LoVo (cell line): Measurements from ENCODE around the gene ENPP7.

ENCODE experiments used
- DNase-seq: peaks from one replicate; pipeline ENCODE4 v3.0.0-alpha.2; 2016; ENCODE audit warnings: low spot score

The ENPP7 gene

DNA sequence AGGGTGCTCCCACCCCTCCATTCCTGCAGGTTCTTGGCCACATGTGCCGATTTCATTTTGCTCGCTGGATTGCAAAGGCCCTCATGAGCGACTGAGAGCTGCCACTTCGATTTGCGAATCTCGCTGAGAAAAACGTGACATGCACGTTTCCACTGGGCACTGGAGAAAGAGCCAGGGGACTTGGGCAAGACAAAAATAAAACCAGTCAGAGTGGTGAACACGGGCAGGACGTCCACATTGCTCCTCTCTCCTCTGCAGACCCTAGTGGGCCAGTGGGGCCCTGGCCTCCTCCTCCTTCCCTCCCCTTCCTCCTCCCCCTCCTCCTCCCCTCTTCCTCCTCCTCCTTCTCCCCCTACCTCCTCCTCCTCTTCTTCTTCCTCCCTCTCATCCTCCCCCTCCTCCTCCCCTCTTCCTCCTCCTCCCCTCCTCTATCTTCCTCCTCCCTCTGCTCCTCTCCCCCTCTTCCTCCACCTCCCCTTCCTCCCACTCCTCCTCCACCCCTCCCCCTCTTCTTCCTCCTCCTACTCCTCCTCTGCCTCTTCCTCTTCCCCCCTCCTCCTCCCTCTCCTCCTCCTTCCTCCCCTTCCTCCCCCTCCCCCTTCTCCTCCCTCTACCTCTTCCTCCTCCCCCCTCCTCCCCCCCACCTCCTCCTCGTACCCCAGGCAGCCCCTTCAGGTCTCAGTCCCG lies 28.1 kb upstream of the ENPP7 start:
- DNase-seq, result no peak

DNA sequence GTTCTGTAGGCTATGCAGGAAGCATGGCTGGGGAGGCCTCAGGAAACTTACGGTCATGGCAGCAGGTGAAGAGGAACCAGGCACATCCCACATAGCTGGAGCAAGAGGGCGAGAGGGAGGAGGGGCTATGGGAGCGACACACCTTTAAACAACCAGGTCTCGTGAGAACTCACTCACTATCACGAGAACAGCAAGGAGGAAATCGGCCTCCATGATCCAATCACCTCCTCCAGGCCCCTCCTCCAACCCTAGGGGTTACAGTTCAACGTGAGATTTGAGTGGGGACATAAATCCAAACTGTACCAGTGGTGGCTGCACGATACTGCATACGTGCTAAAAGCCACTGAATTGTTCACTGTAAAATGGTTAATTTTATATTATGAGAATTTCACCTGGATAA lies 26.1 kb upstream of the ENPP7 start:
- no peak for DNase-seq

DNA sequence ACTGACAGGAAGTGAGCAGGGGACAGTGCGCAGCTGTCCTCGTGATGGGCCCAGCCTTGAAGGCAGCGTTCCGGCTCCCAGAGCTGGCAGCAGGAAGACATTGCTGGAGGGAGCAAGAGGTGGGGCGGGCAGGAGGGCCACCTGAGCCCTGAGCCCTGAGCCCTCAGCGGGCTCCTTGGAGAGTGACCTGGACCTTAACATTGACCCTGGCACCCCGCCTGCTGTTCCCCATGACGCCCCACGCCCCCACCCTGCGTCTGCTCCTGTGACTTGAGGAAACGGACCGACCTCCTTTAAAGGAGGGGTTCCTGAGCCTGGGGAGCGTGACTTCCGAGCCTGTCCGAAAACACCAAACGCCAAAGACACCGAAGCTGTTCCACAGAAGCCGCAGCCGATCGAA lies 25.1 kb upstream of the ENPP7 start:
- DNase-seq, result no peak

DNA sequence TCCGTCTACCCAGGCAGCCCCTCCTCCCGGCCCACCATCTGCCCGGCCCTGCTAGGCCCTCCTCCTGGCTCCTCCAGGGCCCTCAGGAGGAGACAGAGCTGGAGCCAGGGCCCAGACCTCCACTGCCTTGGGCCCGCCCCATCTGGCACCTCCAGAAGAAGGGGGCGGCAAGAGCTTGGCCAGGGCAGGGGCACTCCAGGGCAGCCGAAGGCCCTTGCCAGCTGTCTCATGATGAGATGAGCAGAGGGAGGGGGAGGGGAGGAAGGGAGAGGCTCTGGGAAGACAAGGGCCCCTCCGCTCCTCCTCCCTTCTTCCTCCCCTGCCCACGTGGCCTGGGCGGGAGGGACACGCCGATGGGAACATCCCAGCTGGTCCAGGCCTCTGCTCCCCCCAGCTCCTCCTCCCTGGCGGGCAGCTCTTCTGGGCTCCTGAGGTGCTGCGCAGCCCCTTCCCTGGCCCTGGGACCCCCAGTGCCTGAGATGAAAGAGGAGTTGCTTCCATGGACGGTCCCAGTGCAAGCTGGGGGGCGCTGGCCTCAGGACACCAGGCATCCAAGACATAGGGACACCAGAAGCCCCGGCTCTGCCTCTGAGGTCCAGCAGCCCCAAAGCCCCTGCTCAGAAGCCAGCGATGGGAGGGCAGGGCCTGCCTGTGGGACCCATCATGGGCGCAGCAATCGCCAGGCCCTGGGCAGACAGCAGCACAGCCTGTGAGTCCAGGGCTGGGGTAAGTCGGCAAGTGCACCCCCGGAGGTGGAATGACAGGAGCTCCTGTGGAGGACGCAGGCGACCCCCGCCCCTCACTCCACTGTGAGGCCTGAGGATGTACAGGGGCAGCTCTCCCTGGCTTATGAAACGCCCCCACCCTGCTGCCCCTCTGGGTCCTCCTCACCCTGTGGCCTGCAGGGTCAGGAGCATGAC lies 23.6 kb upstream of the ENPP7 start:
- no peak for DNase-seq

DNA sequence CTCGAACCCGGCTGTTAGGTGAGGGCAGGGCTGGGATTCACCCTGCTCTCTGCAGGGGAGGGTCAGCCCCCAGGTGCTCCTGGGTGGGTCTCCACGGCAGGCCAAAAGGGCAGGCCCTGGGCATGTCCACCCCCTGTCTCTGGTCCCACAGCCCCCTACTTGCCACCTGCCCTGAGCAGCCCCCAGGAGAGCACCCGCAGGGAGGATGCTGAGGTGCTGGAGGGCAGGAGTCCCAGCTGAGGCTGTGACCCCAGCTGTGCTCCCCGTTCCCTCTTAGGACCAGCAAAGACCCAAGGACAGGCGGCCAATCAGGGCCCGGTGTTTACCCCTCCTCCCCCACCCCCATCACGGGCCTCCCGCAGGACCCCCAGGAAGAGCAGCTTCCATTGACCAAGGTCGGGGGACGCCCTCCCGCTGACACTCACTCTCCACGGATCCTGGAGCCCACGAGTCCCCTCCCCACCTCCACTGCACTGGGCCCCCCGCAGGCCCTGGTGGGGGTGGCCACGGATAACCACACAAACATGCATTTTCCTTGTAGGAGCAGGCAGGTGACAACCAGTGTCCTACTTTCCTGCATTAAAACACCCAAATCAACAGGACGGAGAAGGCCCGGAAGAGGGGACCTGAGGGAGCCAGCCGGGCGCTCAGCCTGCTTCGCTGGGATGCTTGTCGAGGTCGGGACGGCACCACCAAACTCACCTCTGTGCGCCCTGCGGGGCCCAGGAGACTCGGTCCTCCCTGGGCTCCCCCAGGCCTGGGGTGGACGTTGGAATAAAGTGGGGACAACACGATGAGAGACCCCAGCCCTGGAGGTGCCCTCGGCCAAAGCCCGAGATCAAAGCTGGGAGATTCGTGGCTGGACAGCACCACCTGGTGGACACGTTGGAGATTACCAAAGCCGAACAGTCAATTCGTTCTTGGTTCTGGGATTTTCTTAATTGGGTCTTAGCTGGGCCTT lies 22.5 kb upstream of the ENPP7 start:
- DNase-seq, result peak; percentile 32

DNA sequence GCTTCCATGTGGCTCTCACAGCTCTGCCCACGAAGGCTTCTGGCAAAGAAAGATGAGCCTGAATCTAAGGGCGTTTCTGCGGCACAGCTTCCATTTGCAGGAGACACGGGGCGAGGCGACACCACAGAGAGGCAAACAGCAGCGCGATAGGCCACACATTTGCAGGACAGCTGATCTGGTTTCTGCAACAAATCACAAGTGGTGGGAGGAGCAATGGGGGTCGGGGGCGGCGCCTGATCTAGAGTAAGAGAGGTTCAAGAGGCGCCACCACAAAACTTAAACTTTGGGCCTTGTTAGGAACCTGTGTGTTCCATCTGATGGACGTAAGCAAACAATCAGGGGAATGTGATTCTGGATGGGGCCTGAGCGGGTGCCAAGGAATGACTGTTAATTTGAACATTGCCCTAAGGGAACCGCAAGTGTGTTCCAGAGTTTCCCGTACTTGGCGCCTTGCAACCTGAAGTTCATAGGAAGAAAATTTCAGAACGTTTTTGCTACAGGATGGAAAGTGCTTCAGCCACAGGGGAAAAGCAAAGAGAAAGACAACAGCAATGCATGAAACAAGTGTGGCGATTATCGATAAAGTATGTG lies 18.9 kb upstream of the ENPP7 start:
- DNase-seq, result no peak

DNA sequence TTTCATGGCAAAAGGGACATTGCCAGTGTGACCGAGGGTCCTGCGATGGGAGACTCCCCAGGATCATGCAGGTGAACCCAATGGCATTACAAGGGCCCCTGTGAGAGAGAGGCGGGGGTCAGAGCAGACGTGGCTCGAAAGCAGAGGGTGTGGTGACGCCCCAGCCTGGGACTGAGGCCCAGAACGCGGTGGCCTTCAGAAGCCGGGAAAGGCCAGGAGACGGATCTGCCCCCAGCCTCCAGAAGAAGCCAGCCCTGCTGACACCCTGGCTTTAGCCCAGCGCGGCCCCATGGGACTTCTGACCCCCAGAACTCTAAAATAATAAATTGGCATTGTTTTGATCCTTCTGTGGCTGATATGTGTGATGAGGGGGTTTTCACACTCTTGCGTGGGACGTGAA lies 17.4 kb upstream of the ENPP7 start:
- DNase-seq, result no peak

DNA sequence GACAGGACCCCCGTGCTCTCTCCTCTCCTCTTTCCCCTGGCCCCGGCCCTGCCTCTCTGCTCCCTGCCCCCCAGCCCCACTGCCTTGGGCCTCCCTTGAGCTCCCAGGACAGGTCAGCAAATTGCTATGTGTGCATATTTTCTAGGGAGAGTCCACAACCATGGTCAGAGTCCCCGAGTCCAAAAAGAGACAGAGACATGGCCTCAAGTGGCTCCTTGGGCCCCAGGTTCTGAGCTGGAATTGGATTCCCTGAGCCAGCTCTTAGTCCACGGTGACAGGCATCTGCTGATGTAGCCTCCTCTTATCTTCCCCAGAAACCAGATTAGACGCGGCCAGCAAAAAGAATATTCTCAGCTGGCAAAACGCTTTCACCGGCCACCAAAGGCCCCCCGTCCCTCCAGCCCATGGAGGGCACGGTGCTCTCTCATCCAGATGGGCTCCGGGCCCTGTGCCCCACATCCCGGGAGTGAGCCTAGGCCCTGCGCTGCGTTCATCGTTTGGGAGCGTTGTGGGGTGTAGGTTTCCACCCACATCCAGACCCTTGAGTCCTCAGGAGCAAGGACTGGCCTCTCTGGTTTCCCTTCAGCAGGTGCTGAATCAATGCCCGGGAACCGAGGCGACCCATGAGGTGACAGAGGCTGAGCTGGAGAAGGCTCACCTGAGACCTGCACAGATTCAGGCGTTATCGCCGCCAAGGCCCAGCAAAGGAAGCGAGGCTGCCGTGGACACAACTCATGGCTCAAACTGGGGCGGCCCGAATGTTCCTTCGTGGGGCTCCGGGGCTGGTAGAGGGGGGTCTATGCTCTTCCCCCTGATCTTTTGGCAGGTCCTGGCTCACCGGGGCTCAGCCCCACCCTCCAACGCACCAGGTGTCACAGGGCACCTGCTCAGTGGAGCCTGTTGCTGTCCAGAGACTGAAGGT lies 16.3 kb upstream of the ENPP7 start:
- no peak for DNase-seq

DNA sequence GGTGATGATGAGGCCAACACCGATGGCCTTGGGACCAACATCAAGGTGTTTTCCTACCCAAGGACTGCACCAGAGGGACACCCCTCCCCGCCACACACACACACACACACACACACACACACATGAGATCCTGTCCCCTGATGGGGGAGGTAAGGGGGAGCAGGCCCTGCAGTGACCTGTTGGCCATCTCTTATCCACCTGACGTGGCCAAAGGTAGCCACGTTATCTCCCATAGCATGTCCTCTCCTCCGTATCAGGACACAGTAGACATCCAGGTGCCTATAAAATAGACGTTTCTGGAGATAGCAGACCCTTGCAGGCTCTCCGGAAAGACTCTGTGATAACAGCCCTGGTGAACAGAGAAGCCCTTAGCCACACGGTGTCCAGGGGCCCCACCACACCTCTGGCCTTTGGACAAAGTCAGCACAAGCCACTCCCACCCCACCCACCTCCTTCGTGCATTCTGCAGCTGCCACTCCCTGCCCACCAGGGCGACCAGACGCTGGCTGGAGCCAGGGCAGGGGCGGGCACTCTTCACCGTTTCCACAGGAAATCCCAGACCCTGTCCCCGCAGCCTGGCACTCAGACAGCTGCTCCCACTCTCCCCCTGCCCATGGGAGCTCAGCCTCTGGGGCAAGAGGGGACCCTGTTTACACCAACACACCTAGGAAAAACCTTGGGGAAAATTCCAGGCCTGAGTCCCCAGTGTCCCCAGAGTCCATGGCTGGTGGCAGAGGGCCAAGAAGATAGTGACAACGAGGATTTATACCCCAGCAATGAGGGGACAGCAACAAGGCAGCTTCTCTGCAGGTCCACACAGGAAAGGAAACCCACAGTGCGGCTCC lies 15.4 kb upstream of the ENPP7 start:
- peak; percentile 34 for DNase-seq

DNA sequence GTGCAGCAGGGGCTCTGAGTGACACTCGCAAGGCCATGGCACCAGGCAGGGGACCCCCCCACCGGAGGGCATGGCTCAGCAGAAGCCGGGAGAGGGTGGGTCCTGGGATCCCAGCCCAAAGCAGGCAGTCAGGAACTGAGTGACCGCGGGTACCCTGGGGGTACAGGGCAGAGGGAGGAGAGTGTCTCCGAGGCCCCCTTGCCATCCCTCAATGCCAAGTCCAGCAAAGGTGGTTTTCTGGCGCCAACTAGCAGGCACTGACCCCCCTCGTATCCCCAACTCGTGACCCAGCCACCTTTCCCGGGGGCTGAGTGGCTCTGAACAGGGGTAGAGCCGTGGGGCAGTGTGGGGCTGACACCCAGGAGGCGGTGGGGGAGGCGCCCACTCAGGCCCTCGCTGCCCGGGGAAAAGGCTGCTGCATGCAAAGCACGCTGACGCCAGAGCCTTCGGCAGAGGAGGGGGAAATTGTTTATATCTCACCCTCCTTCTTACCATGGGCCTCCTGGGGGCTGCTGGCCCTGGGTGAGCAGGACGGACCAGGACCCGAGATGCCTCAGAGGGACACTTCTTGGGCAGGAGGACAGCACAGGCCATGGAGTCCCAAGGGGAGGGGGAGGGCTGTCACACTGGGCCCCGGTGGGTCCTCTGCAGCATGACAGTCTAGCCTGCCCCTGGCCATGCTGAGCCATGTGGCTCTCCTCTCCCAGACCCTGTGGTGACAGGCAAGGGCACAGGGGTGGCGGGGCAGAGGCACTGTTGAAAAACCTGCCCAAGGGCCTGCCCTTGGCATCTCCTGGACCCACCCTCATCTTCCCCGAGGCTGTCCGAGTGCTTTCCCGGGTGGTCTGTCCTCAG lies 14.6 kb upstream of the ENPP7 start:
- DNase-seq, result no peak

DNA sequence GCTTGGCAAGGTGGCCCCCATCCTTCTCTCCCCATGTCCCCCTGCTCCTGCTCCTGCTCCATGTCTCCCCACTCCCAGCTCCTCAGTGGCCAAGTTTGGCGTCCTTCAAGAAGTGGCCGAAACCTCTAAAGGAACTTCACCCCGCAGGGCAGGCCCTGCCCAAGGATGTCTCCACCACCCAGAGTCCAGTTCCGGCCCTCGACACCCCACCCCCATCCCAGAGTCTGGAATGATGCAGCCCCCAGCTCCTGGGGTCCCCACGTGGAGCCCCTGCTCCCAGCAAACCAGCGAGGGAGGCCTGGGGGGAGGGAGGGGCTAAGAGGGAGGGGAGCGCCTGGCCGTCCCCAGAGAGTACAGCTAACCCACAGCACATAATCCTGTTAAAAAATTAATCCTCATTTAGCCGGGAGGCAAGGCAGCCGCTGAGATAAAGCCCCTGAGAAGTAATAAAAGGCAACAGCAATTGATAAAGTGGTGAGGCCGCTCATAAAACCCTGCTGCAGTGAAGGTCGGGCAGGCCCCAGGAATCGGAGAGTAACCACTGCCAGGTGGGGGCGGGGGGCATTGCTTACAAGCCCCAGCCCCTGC lies 9.9 kb upstream of the ENPP7 start:
- no peak for DNase-seq

DNA sequence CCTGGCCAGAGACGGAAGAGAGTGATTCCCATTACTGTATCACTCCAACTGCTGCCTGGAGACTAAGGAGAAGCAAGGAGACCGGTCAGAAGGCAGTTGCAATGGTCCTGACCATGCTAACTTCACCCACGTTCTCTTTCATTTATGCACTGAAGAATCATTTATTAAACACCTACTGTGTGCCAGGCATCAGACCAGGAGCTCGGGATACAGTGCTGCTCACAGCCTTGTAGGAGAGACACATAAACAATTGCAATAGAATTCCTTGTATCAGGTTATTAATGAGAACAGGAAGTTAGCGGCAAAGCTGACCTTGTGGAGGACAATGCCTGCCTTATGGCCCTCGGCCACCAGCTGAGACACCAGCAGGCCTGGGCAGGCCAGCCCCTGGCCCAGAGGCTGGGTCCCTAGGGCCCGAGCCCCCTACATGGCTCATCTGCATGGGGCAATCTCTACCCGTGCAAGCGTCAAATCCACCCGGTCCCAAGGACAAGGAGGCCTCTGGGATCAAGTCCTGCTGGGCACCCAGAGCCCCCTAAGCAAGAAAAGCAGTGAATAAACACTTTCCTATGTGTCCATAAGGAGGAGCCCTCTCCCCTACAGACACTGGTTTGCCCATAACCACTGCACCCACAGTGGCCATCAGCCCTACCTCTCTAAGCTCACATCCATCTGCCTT lies 8.6 kb upstream of the ENPP7 start:
- no peak for DNase-seq

DNA sequence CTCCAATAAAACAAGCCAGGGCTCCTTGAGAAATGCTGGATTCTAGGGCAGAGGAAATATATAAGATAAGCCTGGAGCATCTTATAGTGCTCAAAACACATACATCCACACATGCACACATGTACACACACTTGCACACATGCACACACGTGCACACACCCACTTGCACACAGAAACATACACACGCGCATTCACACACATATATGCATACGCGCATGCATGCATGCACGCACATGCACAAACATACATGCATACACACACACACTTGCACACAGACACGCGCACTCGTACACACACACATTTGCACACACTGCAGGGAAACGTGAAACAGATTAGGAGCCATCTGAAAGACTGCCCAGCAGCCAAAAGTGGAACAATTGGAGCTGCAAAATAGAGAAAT lies 8.0 kb upstream of the ENPP7 start:
- DNase-seq, result no peak

DNA sequence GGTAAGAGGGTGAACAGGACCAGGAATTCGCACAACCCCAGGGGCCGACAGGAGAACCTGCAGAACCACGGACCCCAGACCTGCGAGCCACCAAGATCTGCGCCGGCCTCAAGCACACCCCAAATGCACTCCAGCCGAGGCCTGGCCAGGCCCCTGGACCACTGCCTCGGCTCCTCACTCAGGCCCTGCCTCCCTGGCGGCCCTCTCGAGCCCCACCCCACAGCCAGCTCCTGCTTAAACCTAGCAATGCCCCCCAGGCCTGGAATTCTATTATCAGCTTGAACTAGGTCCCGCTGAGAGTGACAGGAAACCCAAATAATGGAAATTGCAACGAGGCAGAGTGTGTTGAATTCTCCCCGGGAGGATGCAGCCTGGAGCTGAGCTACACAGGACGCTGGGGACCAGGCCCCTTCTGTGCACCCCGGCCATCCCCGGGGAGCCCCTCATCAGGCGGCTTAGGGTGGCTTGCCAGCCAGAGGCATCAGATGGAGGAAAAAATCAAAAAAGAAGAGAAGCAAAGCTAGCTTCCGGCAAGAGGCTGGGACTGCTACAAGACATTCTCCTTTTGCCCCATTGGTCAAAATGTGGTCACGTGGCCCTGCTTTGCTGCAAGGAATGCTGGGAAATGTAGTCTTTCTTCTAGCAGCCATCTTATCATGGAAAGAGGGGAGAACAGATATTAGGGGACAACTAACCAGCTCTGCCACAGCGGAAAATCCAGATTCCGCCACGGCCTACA lies 2.4 kb upstream of the ENPP7 start:
- peak; percentile 74 for DNase-seq

DNA sequence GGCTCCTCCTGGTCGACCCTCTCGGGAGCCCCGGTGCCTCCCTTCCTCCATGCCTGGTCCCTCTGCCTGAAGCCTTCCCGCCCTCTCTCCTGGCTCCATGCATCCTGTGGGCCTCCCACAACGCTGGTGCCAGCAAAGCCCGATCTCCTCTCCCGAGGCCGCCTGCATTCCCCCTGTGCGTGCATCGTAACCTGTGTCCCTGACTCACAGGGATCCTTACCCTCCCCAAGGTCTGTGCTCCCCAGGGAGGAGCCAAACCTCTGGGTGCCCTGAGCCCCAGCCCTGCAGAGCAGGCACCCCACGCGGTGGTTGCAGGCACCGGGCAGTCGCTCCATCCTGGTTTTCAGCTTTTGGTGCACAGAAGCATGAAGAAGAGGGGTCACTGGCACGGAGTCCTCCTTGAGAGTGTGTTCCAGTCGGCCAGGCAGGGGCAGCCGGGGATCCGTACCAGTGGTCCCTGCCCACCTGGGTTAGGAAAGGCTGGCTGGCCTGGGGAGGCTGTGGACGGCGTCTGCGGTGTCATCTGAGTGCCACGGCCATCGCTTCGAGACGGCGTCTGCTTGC lies 1.8 kb upstream of the ENPP7 start:
- DNase-seq, result no peak

DNA sequence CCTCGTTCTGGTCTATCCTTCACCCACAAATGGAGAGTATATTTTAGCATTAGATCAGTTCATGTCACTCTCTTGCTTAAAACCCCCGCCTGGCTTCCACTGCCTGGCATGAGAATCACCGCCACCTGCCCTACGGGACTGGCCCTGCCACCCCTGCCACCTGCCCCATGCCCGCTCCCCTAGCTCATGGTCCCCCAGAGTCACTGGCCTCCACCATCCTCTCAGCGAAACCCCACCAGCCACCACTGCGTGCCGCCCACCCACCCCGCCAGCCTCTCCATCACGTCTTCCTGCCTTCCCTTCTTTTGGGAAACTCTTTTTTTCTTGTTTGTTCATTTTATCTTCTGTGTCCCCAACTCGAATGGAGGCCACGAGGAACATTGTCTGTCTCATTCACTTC lies 982 bp upstream of the ENPP7 start:
- no peak for DNase-seq

DNA sequence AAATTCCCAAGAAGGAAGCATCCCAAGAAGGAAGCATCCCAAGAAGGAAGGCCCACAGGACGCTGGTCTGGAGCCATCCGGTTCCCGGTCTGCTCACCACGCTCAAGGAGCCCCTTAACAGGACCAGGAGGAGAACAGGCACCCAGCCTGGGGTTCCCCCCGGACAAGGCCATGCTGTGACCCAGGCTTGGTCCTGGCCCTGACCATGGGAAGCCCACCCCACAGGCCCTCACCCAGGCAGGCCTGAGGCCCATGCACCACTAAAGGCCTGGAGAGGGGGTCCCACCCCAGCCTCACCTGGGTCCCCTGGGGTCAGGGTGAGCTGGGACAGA lies 340 bp upstream of the ENPP7 start:
- DNase-seq, result no peak
